ENCODE results near the gene AK2. TPM values are rescaled to one million over a fixed set of nuclear protein-coding genes. Genes with fewer than 3 reads are reported as not detected.

The AK2 gene
- total and polyA plus RNA-seq, 10 of the 15 experiments (the other 5 are each of a cell fraction or from before 2014, with no cell fraction given), result 52.3 to 500 (median 278) TPM

DNA sequence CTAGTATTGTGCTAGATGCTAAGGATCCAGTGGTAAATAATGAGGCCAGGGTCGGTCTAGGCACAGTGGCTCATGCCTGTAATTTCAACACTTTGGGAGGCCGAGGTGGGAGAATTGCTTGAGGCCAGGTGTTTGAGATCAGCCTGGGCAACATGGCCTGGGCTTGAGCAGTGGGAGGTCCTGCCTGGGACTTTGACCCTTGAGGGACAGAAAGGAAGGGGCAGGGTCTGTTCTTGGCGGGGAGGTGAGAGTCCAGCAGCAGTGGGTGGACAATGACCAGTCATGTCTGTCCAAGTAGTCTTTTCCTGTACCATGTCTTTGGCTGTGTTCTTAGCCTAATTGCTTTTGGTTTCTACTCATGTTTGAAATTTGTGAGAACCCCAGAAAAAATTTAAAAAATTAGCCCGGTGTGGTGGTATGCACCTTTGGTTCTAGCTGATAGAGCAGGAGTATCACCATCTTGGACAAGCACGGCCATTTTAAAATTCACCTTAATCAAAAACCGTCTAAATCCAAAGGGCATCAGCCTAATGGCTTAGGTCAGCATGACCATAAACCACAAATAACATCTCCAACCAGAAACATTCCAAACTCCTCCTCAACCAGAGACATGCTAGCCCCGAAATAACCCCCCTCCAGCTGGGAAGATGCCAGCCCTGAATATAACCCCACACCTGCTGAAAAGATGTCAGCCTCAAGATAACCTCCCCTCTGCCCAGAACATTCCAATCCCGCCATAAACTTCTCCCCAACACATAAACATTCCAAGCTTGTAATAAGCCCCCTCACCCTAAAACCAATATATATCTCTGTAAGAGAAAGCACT is 6.8 kb upstream of the AK2 start:
- in situ Hi-C loops (cut with MboI), result no loop called here
- no TSS peak for BruUV-seq (replicated peaks)
- POLR2A ChIA-PET, result no interaction called here
- TF ChIP-seq MEF2B (IDR thresholded peaks at IDR 0.05; ENCODE audit: partially characterized antibody, poor library complexity, severe bottlenecking) (no peak), MEF2A (IDR thresholded peaks at IDR 0.05; ENCODE audit: insufficient read depth, low read depth, low read length) (no peak), PAX5 (IDR thresholded peaks at IDR 0.05; ENCODE audit: borderline replicate concordance, low read depth, low read length) (no peak), POLR2AphosphoS5 (IDR thresholded peaks at IDR 0.05; ENCODE audit: low read length) (no peak), SREBF2 (IDR thresholded peaks at IDR 0.05; ENCODE audit: low read length) (no peak), USF2 (IDR thresholded peaks at IDR 0.05; ENCODE audit: borderline replicate concordance, low read depth, low read length) (no peak), PML (IDR thresholded peaks at IDR 0.05; ENCODE audit: low read length) (no peak), NFYB (IDR thresholded peaks at IDR 0.05; ENCODE audit: insufficient read depth, low read depth, low read length) (no peak), ZNF24 (IDR thresholded peaks at IDR 0.05) (no peak), CEBPZ (IDR thresholded peaks at IDR 0.05; ENCODE audit: low read depth, low read length) (no peak), FOXK2 (IDR thresholded peaks at IDR 0.05) (no peak)
- TF ChIP-seq, protein P1, sequence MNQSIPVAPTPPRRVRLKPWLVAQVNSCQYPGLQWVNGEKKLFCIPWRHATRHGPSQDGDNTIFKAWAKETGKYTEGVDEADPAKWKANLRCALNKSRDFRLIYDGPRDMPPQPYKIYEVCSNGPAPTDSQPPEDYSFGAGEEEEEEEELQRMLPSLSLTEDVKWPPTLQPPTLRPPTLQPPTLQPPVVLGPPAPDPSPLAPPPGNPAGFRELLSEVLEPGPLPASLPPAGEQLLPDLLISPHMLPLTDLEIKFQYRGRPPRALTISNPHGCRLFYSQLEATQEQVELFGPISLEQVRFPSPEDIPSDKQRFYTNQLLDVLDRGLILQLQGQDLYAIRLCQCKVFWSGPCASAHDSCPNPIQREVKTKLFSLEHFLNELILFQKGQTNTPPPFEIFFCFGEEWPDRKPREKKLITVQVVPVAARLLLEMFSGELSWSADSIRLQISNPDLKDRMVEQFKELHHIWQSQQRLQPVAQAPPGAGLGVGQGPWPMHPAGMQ (IDR thresholded peaks at IDR 0.05; ENCODE audit: borderline replicate concordance), result no peak
- TF ChIP-seq, protein P2, sequence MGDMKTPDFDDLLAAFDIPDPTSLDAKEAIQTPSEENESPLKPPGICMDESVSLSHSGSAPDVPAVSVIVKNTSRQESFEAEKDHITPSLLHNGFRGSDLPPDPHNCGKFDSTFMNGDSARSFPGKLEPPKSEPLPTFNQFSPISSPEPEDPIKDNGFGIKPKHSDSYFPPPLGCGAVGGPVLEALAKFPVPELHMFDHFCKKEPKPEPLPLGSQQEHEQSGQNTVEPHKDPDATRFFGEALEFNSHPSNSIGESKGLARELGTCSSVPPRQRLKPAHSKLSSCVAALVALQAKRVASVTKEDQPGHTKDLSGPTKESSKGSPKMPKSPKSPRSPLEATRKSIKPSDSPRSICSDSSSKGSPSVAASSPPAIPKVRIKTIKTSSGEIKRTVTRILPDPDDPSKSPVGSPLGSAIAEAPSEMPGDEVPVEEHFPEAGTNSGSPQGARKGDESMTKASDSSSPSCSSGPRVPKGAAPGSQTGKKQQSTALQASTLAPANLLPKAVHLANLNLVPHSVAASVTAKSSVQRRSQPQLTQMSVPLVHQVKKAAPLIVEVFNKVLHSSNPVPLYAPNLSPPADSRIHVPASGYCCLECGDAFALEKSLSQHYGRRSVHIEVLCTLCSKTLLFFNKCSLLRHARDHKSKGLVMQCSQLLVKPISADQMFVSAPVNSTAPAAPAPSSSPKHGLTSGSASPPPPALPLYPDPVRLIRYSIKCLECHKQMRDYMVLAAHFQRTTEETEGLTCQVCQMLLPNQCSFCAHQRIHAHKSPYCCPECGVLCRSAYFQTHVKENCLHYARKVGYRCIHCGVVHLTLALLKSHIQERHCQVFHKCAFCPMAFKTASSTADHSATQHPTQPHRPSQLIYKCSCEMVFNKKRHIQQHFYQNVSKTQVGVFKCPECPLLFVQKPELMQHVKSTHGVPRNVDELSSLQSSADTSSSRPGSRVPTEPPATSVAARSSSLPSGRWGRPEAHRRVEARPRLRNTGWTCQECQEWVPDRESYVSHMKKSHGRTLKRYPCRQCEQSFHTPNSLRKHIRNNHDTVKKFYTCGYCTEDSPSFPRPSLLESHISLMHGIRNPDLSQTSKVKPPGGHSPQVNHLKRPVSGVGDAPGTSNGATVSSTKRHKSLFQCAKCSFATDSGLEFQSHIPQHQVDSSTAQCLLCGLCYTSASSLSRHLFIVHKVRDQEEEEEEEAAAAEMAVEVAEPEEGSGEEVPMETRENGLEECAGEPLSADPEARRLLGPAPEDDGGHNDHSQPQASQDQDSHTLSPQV (IDR thresholded peaks at IDR 0.05), result no peak

More for the DNA sequence above, 6.8 kb upstream of the AK2 start:
- ChIA-PET CTCF (interaction anchor here (0.7 to 0.9 kb wide), 2 partner anchors 11 to 1595 kb away, joined by 3 to 5 read pairs; no protein-coding TSS in a partner anchor), RAD21 (ENCODE audit: unreplicated experiment) (interaction anchor here (0.6 kb wide), 1 partner anchor 12 kb away, joined by 3 read pairs; no protein-coding TSS in a partner anchor), SMC1A (ENCODE audit: uncharacterized antibody, unreplicated experiment) (interaction anchor here (0.6 to 1.8 kb wide), 3 partner anchors 12 to 27 kb away, joined by 3 to 7 read pairs (median 5); no protein-coding TSS in a partner anchor)
- Histone ChIP-seq H4K20me1 (ENCODE audit: control insufficient read depth, insufficient read depth) (no peaks in the 10 kb centered on the region), H3K4me1 (ENCODE audit: control insufficient read depth, insufficient read depth, low read length) (no peaks in the 10 kb centered on the region), H2AFZ (ENCODE audit: control insufficient read depth, low read depth, low read length) (no peak overlapping the region), H3K9me3 (replicated peaks; ENCODE audit: control insufficient read depth, insufficient read depth, low read length) (no peaks in the 10 kb centered on the region), H3K79me2 (ENCODE audit: control insufficient read depth, insufficient read depth, low read length) (no peaks in the 10 kb centered on the region), H3K4me3 (no peak overlapping the region), H3K36me3 (ENCODE audit: control insufficient read depth in 2 of 2, insufficient read depth in 2 of 2, low read length in 1 of 2) (no peaks in the 10 kb centered on the region), H3K9ac (ENCODE audit: control insufficient read depth, insufficient read depth, low read length) (no peak overlapping the region), H3K27ac (ENCODE audit: control insufficient read depth, insufficient read depth) (no peak overlapping the region), H3K4me2 (ENCODE audit: control insufficient read depth, insufficient read depth) (no peak overlapping the region), H3K27me3 (replicated peaks in 1 of 2; ENCODE audit: control insufficient read depth in 2 of 2, insufficient read depth in 2 of 2, low read length in 1 of 2) (no peaks in the 10 kb centered on the region; a peak in 1 of 4 replicates)
- 35% methylated on average over 8 of the region's 8 CpGs for WGBS (ENCODE audit: insufficient coverage, insufficient replicate concordance, low lambda C conversion rate, missing lambda C conversion rate)
- FAIRE-seq (no peak), ATAC-seq (no peak), DNase-seq (ENCODE audit: low read depth, low spot score) (no peak)
- intact Hi-C loops (cut with micrococcal nuclease; ENCODE audit: unreplicated experiment), result no loop called here
